ENCODE measurements around the gene LSAMP. TPM values are rescaled to one million over a fixed set of nuclear protein-coding genes. Genes with fewer than 3 reads are reported as not detected.

The LSAMP gene
- total and polyA plus RNA-seq, 2 of the 8 experiments (the other 6 are each of a cell fraction or from before 2014, with no cell fraction given), result 1.8 to 5.7 TPM

GRCh38 chr3:115768661-115769060 lies 676.6 kb downstream of the LSAMP start (continued):
- no peak for TF ChIP-seq CHD7 (IDR thresholded peaks at IDR 0.05; ENCODE audit: insufficient replicate concordance, low read length)

All from H1 (cell line).